Measurements from ENCODE around the gene TNS4.

Gene TNS4

GRCh38 chr17:40442392-40443195 lies 58.8 kb downstream of the TNS4 start:
- in situ Hi-C loops (cut with MboI; ENCODE audit: low sequenced_read_pairs), result no loop called here

DNA sequence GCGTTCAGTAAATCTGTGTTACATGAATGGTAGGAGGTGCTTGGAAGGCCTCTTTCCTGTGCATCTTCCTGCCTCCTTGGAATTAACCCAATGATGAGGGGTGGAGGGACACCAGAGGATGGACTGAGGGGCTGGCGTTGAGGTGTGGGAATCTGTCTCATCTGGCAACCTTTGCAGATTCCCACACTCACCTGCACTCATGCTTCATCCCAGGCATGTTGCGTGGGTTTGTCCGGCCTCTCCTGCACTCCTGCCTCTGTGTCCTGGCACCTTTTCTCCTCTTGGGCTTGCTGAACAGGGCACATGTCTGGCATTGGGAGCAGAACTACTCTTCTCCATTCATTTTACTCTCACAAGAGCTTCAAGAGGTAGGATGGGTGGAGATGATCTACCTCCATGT lies 61.3 kb downstream of the TNS4 start:
- in situ Hi-C loops (cut with MboI; ENCODE audit: low sequenced_read_pairs), result no loop called here

GRCh38 chr17:40437095-40437732 lies 64.2 kb downstream of the TNS4 start:
- in situ Hi-C loops (cut with MboI; ENCODE audit: low sequenced_read_pairs), result no loop called here

- in situ Hi-C loops (cut with MboI; ENCODE audit: low sequenced_read_pairs), result no loop called here
Observed at GRCh38 chr17:40436636-40437035, 64.8 kb downstream of the TNS4 start.

- in situ Hi-C loops (cut with MboI; ENCODE audit: low sequenced_read_pairs), result no loop called here
Observed at GRCh38 chr17:40433551-40434415, 67.6 kb downstream of the TNS4 start.

DNA sequence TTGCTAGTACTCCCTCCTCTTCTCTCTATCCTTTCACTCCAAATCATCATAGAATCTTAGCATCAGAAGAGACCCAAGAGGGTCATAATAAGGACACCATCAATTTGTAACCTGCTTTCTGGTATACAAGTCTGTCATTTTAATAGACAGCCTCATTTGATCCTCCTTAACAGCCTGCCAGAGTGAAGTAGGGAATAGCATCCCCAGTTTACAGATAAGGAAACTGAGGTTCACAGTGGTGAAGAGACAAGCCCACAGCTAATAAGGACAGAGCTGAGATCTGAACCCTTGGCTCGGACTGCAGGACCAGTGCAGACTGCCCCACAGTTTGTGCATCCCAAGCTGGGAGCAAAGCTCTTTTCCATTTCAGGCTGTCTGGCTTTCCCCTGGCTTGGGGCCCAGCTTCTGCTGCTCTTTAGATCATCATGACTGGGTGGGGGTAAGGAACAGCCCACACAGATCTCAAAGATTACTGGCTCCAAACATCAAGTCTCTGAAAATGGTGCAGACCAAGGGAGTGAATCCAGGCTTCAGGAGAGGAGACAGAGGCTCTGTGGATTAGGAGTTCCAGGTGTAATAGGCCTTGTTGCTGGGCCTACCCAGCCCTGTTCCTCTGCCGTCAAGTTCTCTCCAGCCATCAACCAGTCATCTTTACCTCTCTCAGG lies 68.4 kb downstream of the TNS4 start:
- in situ Hi-C loops (cut with MboI; ENCODE audit: low sequenced_read_pairs), result no loop called here

GRCh38 chr17:40431231-40431602 lies 70.2 kb downstream of the TNS4 start:
- in situ Hi-C loops (cut with MboI; ENCODE audit: low sequenced_read_pairs), result no loop called here

- in situ Hi-C loops (cut with MboI; ENCODE audit: low sequenced_read_pairs), result no loop called here
Observed at GRCh38 chr17:40430272-40431230, 70.9 kb downstream of the TNS4 start.

- in situ Hi-C loops (cut with MboI; ENCODE audit: low sequenced_read_pairs), result no loop called here
Observed at GRCh38 chr17:40427002-40427491, 74.4 kb downstream of the TNS4 start.
